GM19351 (cell line): ENCODE measurements around the gene LPCAT2.

Experiments
- ATAC-seq: cut with Tn5 transposase; IDR thresholded peaks from one replicate; pipeline ENCODE4 v1.9.1; 2021; ENCODE audit warnings: mild to moderate bottlenecking, moderate library complexity; ENCODE audit not compliant: unreplicated experiment

The LPCAT2 gene

DNA sequence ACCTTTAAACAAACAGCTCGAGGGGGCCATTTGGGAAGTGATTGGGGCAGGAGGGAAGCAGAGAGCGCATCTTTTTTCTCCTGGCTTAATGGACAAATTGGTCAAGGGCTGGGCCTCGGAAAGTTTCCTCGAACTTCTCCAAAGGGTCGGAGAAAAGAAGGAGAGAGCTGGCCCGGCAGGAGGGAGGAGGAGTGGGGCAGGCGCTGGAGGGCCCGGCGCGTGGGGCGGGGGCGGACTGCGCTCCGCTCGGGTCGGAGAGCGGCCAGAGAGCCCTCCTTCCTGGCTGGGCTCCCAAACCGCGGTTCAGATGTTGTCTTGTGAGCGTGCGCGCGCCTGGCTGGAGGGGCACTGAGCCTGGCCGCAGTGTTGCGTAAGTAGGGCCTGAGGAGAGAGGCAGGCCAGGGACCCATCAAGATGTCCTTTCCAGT, 28.6 kb upstream of the LPCAT2 start:
- no peak for ATAC-seq

DNA sequence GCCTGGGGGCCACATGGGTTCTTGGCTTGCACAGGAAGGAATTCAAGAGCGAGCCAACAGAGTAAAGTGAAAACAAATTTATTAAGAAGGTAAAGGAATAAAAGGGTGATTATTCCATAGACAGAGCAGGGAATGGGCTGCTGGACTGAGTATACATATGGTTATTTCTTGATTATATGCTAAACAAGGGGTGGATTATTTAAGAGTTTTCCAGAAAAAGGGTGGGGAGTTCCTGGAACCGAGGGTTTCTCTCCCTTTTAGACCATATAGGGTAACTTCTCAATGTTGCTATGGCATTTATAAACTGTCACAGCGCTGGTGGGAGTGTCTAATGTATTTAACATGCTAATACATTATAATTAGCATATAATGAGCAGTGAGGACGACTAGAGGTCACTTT, 27.8 kb upstream of the LPCAT2 start:
- ATAC-seq = no peak

DNA sequence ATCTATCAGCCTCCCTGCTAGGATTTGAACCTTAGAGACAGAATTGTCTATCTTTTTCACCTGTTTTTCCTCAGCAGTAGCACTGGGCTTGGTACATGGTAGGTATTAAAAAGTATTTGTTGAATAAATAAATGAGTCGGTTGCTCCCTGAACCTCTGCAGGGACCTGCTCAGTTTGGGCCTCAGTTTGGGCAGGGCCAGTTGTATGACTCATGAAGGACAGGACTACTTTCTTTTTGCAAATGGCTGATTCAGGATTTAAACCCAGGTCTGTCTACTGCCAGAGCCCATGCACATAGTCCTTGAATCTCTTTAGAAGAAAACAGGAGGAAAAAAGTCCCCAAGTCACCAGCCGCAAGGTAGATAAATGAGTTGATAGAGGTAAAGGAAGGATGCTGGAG, 26.8 kb upstream of the LPCAT2 start:
- ATAC-seq = no peak

- ATAC-seq = no peak
These were observed 21.6 kb upstream of the LPCAT2 start for GRCh38 chr16:55487048-55487803.

- ATAC-seq = no peak
These were observed 20.6 kb upstream of the LPCAT2 start for GRCh38 chr16:55488306-55488705.

GRCh38 chr16:55489119-55489955, 19.5 kb upstream of the LPCAT2 start:
- no peak for ATAC-seq

DNA sequence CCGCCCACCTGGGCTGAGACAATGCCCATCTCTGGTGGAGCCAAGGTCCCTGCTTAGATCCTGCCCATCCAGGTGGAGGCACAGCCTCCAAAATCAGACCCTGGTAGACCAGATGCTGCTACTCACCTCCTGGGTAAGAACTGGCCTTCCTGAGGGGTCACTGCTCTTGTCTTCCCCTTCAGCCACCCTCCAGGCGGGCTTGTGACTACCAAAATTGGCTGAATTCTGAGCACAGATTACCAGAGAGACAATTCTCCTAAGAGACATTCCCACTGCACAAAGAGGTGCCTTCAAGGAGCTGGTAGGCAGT, 19.0 kb upstream of the LPCAT2 start:
- no peak for ATAC-seq

- ATAC-seq = no peak
These were observed 18.6 kb upstream of the LPCAT2 start for GRCh38 chr16:55490301-55490700.

DNA sequence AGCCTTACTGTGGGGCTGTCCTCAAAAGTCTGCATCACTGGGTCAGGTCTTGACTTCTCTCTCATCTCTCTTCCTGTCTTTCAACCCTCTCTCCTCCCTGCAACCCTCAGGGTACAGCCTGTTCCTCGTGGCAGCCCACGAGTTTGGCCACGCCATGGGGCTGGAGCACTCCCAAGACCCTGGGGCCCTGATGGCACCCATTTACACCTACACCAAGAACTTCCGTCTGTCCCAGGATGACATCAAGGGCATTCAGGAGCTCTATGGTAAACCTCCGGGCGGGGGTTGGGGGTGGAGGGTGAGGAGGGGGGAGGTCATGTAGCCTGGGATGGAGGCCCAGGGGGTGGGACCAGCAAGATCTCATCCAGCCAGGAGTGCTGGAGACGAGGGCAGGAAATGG, 17.2 kb upstream of the LPCAT2 start:
- ATAC-seq = no peak

DNA sequence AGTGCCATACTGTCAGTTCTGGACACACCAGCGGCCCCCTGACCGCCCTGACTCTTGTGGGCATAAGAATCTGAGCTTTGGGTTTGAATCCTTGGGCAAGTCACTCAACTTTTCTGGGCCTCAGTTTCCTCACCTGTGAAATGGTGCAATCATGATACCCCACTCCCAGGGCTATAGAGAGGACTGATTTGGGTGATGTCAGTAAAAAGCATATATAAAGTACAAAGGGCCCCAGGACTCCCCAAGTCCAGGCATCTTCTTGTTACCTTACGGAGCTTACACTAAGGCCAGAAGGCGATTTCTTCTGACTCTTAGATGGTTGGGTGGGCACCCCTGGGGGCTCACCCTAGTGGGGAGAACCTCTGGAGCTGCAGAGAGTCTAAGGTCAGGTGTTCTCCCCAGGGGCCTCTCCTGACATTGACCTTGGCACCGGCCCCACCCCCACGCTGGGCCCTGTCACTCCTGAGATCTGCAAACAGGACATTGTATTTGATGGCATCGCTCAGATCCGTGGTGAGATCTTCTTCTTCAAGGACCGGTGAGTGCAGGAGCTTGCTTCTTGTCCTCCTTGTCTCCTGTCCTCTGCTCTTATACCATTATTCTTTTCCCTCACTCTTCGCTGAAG, 16.0 kb upstream of the LPCAT2 start:
- no peak for ATAC-seq

GRCh38 chr16:55494994-55495421, 13.9 kb upstream of the LPCAT2 start:
- no peak for ATAC-seq

DNA sequence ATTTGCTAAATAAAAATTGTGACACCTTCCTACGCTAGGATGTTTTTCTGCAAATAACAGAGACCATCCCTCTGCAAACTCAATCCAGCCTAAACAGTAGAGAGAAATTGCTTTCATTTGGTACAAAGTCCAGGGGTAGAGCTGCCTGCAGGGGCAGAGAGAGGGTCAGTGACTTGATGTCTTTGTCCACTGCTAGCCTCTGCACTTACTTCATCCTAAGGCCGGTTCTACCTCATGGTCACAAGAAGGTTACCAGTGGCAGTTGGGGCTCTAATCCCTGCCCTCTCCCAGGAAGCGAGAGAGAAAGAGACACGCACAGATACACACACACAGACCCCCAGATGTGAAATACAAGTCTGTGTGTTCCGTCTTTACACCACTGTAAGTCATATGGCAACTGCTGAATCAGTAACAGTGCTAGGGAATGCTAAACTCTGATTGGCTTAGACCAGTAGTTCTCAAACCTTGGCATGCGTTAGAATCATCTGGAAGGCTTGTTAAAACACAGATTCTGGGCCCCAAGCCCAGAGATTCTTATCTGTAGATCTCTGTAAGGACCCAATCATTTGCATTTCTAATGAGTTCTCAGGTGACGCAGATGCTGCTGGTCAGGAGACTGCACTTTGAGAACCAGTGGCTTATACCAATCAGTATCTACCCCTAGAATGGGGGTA, 13.1 kb upstream of the LPCAT2 start:
- ATAC-seq = no peak

GRCh38 chr16:55496509-55497145, 12.2 kb upstream of the LPCAT2 start:
- no peak for ATAC-seq

GRCh38 chr16:55497558-55497957, 11.3 kb upstream of the LPCAT2 start:
- ATAC-seq = no peak

DNA sequence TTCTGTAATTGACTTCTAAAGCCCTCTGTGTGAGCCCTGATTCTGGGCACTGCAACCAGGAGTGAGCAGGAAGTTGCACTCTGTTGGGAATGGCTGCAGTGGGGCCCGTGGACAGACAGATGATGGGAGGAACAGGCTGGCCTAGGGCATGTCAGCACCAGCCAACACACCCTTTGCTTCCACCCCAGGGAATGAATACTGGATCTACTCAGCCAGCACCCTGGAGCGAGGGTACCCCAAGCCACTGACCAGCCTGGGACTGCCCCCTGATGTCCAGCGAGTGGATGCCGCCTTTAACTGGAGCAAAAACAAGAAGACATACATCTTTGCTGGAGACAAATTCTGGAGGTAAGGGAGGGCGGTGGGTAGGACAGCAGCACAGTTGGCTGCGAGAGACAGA, 10.8 kb upstream of the LPCAT2 start:
- no peak for ATAC-seq

DNA sequence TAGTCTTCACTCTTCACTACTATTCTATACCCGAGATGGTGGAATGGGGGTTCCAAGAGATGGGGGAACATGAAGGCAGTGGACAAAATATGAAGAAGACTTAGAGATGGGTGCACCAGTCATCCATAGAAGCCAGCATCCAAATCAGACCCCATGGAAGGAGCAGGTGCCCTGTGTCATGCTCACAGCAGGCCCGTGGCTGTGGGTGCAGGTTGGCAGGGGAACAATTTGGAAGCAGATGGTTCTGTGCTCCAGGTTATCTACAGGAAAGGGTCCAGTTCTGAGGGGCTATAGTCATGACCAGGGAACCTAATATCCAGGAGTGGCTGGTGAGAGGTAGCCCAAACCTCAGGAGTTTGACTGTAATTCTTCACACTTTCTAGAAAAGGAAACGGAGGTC, 9.6 kb upstream of the LPCAT2 start:
- no peak for ATAC-seq

- no peak for ATAC-seq
These were observed 8.8 kb upstream of the LPCAT2 start for GRCh38 chr16:55499951-55500529.

DNA sequence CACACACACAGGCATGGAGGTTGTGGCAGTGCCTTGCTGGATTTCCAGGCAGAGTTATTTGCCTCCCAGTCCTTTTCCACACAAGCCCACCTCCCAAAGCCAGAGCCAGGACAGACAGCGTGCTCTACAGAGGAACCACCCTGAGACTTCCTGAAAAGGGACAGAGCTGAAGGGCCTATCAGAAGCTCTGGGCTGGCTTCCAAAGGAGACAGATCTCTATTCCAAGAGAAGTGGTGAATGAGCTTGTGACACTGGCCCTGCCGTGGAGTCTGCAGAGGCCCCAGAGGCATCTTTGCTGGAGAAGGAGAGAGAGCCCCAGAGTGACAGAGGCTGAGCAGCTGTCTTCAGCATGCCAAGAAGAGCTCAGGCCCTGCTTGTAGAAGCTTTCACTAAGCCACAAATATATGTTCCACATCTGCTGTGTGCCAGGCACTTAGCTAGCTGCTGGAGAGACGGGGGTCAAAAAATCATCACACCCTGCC, 8.3 kb upstream of the LPCAT2 start:
- ATAC-seq = no peak

DNA sequence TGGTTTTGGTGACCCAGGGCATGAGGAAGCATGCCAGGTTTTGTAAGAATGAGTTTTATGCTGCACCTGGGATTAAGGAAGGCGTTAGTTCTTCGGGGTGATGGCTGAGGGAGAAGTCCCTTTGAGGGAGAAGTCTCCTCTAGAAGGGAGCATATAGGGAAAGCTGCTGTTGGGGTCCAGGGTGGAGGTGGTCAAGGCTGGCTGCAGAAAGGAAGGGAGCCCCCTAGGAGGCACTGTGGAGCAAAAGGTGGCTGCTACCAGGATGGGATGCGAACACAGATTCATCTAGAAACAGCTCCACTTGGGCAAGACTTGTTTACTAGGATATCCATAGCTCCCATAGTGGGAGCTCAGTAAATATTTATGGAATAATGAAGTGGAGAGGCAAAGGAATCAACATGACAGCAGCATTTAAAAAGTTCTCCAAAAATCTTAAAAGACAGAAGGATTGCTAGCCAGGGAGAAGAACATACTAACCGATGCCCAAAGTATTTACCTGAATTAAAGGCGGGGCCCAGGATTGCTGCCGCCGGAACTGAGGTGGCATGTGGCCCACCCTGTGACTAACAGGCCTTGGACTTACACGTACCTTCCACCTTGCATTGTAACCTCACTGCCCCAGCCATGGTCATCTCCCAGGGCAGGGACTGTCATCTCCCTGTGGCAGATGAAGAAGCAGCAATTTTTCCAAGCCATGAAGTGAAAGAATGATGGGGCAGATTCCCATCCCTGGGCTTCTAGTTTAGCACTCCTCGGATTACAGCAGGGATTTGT, 7.1 kb upstream of the LPCAT2 start:
- ATAC-seq = no peak
